HG03064 (cell line): ENCODE data around the gene ERBB2.
A peak's percentile ranks its signal among the peaks of the same experiment; 100 is the strongest.
"Not testable (repeated sequence)": the region's sequence is repeated elsewhere in the genome, so short reads cannot be mapped to it uniquely, and the experiment has no call there.

Source experiments
- ATAC-seq: cut with Tn5 transposase; IDR thresholded peaks from one replicate; pipeline ENCODE4 v1.9.1; 2021; ENCODE audit warnings: low read depth; ENCODE audit not compliant: unreplicated experiment

ERBB2 gene

GRCh38 chr17:39677072-39677471 is 22.8 kb upstream of the ERBB2 start:
- ATAC-seq: no peak

GRCh38 chr17:39677542-39678339 is 22.1 kb upstream of the ERBB2 start:
- no peak for ATAC-seq

GRCh38 chr17:39678340-39679116 is 21.3 kb upstream of the ERBB2 start:
- ATAC-seq: no peak

GRCh38 chr17:39679521-39680192 is 20.2 kb upstream of the ERBB2 start:
- no peak for ATAC-seq

- ATAC-seq: no peak
Measured at GRCh38 chr17:39683295-39683939, 16.4 kb upstream of the ERBB2 start.

GRCh38 chr17:39684369-39685192 is 15.3 kb upstream of the ERBB2 start:
- ATAC-seq: no peak

GRCh38 chr17:39687101-39687545 is 12.7 kb upstream of the ERBB2 start:
- no peak for ATAC-seq

- ATAC-seq: peak; percentile 67
Measured at GRCh38 chr17:39687546-39688474, 12.1 kb upstream of the ERBB2 start, which contains the start of gene PGAP3. PGAP3 (minus strand) TSS chr17:39688057; CDS start chr17:39688014, 43 bp downstream.

- no peak for ATAC-seq
Measured at GRCh38 chr17:39688475-39688835, 11.4 kb upstream of the ERBB2 start.

GRCh38 chr17:39688945-39689344 is 10.9 kb upstream of the ERBB2 start:
- no peak for ATAC-seq

- no peak for ATAC-seq
Measured at GRCh38 chr17:39694593-39694992, 5.3 kb upstream of the ERBB2 start.

GRCh38 chr17:39695089-39695474 is 4.8 kb upstream of the ERBB2 start:
- no peak for ATAC-seq

- no peak for ATAC-seq
Measured at GRCh38 chr17:39696731-39697130, 3.1 kb upstream of the ERBB2 start.

GRCh38 chr17:39697961-39698360 is 1.9 kb upstream of the ERBB2 start:
- no peak for ATAC-seq

GRCh38 chr17:39699157-39699817 is 577 bp upstream of the ERBB2 start:
- ATAC-seq: not testable (repeated sequence)

GRCh38 chr17:39700148-39700987 is 504 bp downstream of the ERBB2 start:
- no peak for ATAC-seq

GRCh38 chr17:39701012-39701783 is 1.3 kb downstream of the ERBB2 start:
- ATAC-seq: no peak
